Panc1 (cell line): Measurements from ENCODE around the gene KCNJ14.

Experiments
- POLR2AphosphoS5 ChIP-seq: IDR thresholded peaks from 2 replicates; pipeline ENCODE4 v1.6.1; 2012; ENCODE audit warnings: mild to moderate bottlenecking, low read depth, low read length, moderate library complexity
- SIN3A ChIP-seq: IDR thresholded peaks from 2 replicates; pipeline ENCODE4 v1.6.1; 2012; ENCODE audit warnings: low read depth, mild to moderate bottlenecking, low read length, moderate library complexity, borderline replicate concordance; ENCODE audit not compliant: insufficient read depth
- TF ChIP-seq, protein P1 (sequence below): fragments of 450-650 bp; IDR thresholded peaks from 2 replicates; pipeline ENCODE4 v1.5.1; 2017; ENCODE audit warnings: mild to moderate bottlenecking

DNA sequence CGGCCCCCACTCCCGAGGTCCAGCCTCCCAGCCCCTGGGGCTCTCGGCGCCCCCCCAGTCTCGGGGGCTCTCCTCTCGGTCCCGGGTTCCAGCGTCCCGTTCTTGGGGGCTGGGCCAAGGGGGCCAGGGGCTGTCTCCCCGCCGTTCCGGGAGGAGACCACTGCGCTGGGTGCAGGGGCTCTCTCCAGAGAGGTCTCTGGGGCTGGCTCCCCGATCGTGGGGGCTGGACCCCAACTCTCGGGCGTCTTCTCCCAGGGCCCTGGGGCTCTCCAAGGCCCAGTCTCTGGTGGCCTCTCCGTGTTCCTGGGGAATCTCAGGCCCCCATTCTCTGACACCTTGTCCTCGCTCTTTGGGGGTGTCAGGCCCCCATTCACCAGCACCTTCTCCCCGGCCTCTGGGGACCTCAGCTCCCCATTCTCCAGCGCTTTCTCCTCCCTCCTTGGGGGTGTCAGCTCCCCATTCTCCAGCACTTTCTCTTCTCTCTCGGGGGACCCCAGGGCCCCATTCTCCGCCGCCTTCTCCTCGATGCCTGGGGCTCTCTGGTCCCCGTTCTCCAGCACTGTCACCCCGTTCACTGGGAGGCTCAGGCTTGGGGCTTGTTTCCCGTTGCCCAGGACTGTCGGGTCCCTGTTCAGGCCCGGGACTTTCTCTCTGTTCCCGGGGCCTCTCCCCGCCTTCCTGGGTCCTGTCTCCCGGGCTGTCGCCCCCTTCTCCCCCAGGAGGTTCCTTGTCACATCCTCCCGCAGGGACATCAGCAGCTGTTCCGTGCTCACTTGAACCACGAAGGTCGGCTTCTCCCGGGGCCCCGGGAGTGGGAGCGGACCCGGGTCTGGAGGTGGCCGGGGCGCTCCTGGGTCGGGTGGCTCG is 42.6 kb downstream of the KCNJ14 start:
- TF ChIP-seq POLR2AphosphoS5 (no peak), SIN3A (no peak)
- TF ChIP-seq, protein P1, sequence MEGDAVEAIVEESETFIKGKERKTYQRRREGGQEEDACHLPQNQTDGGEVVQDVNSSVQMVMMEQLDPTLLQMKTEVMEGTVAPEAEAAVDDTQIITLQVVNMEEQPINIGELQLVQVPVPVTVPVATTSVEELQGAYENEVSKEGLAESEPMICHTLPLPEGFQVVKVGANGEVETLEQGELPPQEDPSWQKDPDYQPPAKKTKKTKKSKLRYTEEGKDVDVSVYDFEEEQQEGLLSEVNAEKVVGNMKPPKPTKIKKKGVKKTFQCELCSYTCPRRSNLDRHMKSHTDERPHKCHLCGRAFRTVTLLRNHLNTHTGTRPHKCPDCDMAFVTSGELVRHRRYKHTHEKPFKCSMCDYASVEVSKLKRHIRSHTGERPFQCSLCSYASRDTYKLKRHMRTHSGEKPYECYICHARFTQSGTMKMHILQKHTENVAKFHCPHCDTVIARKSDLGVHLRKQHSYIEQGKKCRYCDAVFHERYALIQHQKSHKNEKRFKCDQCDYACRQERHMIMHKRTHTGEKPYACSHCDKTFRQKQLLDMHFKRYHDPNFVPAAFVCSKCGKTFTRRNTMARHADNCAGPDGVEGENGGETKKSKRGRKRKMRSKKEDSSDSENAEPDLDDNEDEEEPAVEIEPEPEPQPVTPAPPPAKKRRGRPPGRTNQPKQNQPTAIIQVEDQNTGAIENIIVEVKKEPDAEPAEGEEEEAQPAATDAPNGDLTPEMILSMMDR, result no peak
